Measurements from ENCODE around the gene PCDH9.

Gene PCDH9

GRCh38 chr13:66323745-66324347 is 906.3 kb downstream of the PCDH9 start:
- H3K9me3 ChIP-seq (ENCODE audit: low read depth, low read length) = no peaks in the 10 kb centered on the region
- TF ChIP-seq POLR2AphosphoS5 (IDR thresholded peaks at IDR 0.05; ENCODE audit: borderline replicate concordance, low read depth, low read length) (no peak), FOXP2 (optimal IDR thresholded peaks at IDR 0.05; ENCODE audit: control extremely low read depth, extremely low read length, insufficient read depth) (no peak), EZH2 (IDR thresholded peaks at IDR 0.05) (no peak)
- no peak for DNase-seq (ENCODE audit: low read depth, low spot score)
- H3K4me3 ChIP-seq = no peak overlapping the region
- H3K36me3 ChIP-seq (ENCODE audit: insufficient read depth, low read length) = no peaks in the 10 kb centered on the region
- no peak overlapping the region for H3K9ac ChIP-seq (ENCODE audit: insufficient read length)
- H3K27ac ChIP-seq = no peak overlapping the region

- TF ChIP-seq FOXP2 (optimal IDR thresholded peaks at IDR 0.05; ENCODE audit: control extremely low read depth, extremely low read length, insufficient read depth) = no peak
- no peak for TF ChIP-seq POLR2AphosphoS5 (IDR thresholded peaks at IDR 0.05; ENCODE audit: borderline replicate concordance, low read depth, low read length)
- TF ChIP-seq EZH2 (IDR thresholded peaks at IDR 0.05) = no peak
- Histone ChIP-seq H3K9me3 (ENCODE audit: low read depth, low read length) (no peaks in the 10 kb centered on the region), H3K9ac (ENCODE audit: insufficient read length) (no peak overlapping the region), H3K4me3 (no peak overlapping the region), H3K36me3 (ENCODE audit: insufficient read depth, low read length) (no peaks in the 10 kb centered on the region), H3K27ac (no peak overlapping the region)
- no peak for DNase-seq (ENCODE audit: low read depth, low spot score)
These were observed 907.2 kb downstream of the PCDH9 start for GRCh38 chr13:66322936-66323335.

- H3K9ac ChIP-seq (ENCODE audit: insufficient read length) = no peak overlapping the region
- H3K4me3 ChIP-seq = no peak overlapping the region
- H3K36me3 ChIP-seq (ENCODE audit: insufficient read depth, low read length) = no peaks in the 10 kb centered on the region
- TF ChIP-seq POLR2AphosphoS5 (IDR thresholded peaks at IDR 0.05; ENCODE audit: borderline replicate concordance, low read depth, low read length) (no peak), FOXP2 (optimal IDR thresholded peaks at IDR 0.05; ENCODE audit: control extremely low read depth, extremely low read length, insufficient read depth) (no peak), EZH2 (IDR thresholded peaks at IDR 0.05) (no peak)
- no peak for DNase-seq (ENCODE audit: low read depth, low spot score)
- no peaks in the 10 kb centered on the region for H3K9me3 ChIP-seq (ENCODE audit: low read depth, low read length)
- no peak overlapping the region for H3K27ac ChIP-seq
These were observed 907.9 kb downstream of the PCDH9 start for GRCh38 chr13:66322193-66322740.

GRCh38 chr13:66314911-66315310 is 915.2 kb downstream of the PCDH9 start:
- Histone ChIP-seq H3K9ac (ENCODE audit: insufficient read length) (no peak overlapping the region), H3K27ac (no peak overlapping the region), H3K4me3 (no peak overlapping the region), H3K36me3 (ENCODE audit: insufficient read depth, low read length) (no peaks in the 10 kb centered on the region), H3K9me3 (ENCODE audit: low read depth, low read length) (no peaks in the 10 kb centered on the region)
- no peak for TF ChIP-seq EZH2 (IDR thresholded peaks at IDR 0.05)
- TF ChIP-seq POLR2AphosphoS5 (IDR thresholded peaks at IDR 0.05; ENCODE audit: borderline replicate concordance, low read depth, low read length) = no peak
- no peak for DNase-seq (ENCODE audit: low read depth, low spot score)

- no peak for TF ChIP-seq EZH2 (IDR thresholded peaks at IDR 0.05)
- no peak for TF ChIP-seq FOXP2 (optimal IDR thresholded peaks at IDR 0.05; ENCODE audit: control extremely low read depth, extremely low read length, insufficient read depth)
- no peaks in the 10 kb centered on the region for H3K36me3 ChIP-seq (ENCODE audit: insufficient read depth, low read length)
- no peak for DNase-seq (ENCODE audit: low read depth, low spot score)
- no peaks in the 10 kb centered on the region for H3K9me3 ChIP-seq (ENCODE audit: low read depth, low read length)
- no peak overlapping the region for H3K27ac ChIP-seq
- H3K4me3 ChIP-seq = no peak overlapping the region
- no peak overlapping the region for H3K9ac ChIP-seq (ENCODE audit: insufficient read length)
These were observed 916.7 kb downstream of the PCDH9 start for GRCh38 chr13:66313413-66313812.

- DNase-seq (ENCODE audit: low read depth, low spot score) = no peak
- TF ChIP-seq POLR2AphosphoS5 (IDR thresholded peaks at IDR 0.05; ENCODE audit: borderline replicate concordance, low read depth, low read length) = no peak
- no peak for TF ChIP-seq EZH2 (IDR thresholded peaks at IDR 0.05)
- TF ChIP-seq FOXP2 (optimal IDR thresholded peaks at IDR 0.05; ENCODE audit: control extremely low read depth, extremely low read length, insufficient read depth) = no peak
- Histone ChIP-seq H3K27ac (no peak overlapping the region), H3K9ac (ENCODE audit: insufficient read length) (no peak overlapping the region), H3K9me3 (ENCODE audit: low read depth, low read length) (no peaks in the 10 kb centered on the region), H3K36me3 (ENCODE audit: insufficient read depth, low read length) (no peaks in the 10 kb centered on the region), H3K4me3 (no peak overlapping the region)
These were observed 917.6 kb downstream of the PCDH9 start for GRCh38 chr13:66312312-66313087.

- TF ChIP-seq EZH2 (IDR thresholded peaks at IDR 0.05) (no peak), FOXP2 (optimal IDR thresholded peaks at IDR 0.05; ENCODE audit: control extremely low read depth, extremely low read length, insufficient read depth) (no peak), POLR2AphosphoS5 (IDR thresholded peaks at IDR 0.05; ENCODE audit: borderline replicate concordance, low read depth, low read length) (no peak)
- Histone ChIP-seq H3K9ac (ENCODE audit: insufficient read length) (peak overlapping the region; percentile 41), H3K36me3 (ENCODE audit: insufficient read depth, low read length) (no peaks in the 10 kb centered on the region), H3K9me3 (ENCODE audit: low read depth, low read length) (no peaks in the 10 kb centered on the region), H3K27ac (peak overlapping the region; percentile 86), H3K4me3 (peak overlapping the region; percentile 72)
- peak; percentile 56 for DNase-seq (ENCODE audit: low read depth, low spot score)
These were observed 924.0 kb downstream of the PCDH9 start for GRCh38 chr13:66305961-66306617.

- no peak for DNase-seq (ENCODE audit: low read depth, low spot score)
- H3K9ac ChIP-seq (ENCODE audit: insufficient read length) = no peak overlapping the region
These were observed 928.7 kb downstream of the PCDH9 start for GRCh38 chr13:66301482-66301881.

More at GRCh38 chr13:66301482-66301881, 928.7 kb downstream of the PCDH9 start:
- no peak overlapping the region for H3K4me3 ChIP-seq
- H3K27ac ChIP-seq = no peak overlapping the region
- no peaks in the 10 kb centered on the region for H3K36me3 ChIP-seq (ENCODE audit: insufficient read depth, low read length)
- TF ChIP-seq EZH2 (IDR thresholded peaks at IDR 0.05) (no peak), FOXP2 (optimal IDR thresholded peaks at IDR 0.05; ENCODE audit: control extremely low read depth, extremely low read length, insufficient read depth) (no peak), POLR2AphosphoS5 (IDR thresholded peaks at IDR 0.05; ENCODE audit: borderline replicate concordance, low read depth, low read length) (no peak)
- no peaks in the 10 kb centered on the region; the same call in 1 of the 2 replicates for H3K9me3 ChIP-seq (ENCODE audit: low read depth, low read length)
